ENCODE results near the gene PBXIP1.

DNA sequence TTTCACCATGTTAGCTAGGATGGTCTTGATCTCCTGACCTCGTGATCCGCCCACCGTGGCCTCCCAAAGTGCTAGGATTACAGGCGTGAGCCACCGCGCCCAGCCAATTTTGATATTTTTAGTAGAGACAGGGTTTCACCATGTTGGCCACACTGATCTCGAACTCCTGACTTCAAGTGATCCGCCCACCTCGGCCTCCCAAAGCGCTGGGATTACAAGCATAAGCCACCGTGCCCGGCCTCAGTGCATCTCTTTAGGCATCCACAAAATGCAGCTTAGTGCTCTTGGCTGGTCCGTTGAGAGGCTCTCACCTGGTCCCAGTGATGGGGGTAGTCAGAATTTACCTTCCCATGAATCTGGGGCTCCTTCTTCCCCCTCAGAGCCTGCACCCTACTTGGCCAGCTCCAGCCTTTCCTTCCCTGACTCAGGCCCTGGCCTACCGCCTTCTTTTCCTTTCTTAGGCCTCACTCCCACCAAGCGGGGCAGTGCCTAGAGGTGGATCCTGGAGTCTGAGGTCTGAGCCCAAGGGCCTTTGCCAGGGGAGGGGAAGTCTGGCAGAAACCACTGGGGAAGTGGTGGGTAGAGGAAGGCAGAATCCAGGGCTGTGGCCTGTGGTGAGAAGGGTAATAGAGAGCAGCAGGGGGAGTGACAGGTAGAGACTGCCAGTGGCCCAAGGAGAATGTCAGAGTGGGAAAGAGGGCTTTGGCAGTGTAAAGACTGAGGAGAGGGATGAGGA lies 41.2 kb upstream of the PBXIP1 start:
- TF ChIP-seq, protein P1, sequence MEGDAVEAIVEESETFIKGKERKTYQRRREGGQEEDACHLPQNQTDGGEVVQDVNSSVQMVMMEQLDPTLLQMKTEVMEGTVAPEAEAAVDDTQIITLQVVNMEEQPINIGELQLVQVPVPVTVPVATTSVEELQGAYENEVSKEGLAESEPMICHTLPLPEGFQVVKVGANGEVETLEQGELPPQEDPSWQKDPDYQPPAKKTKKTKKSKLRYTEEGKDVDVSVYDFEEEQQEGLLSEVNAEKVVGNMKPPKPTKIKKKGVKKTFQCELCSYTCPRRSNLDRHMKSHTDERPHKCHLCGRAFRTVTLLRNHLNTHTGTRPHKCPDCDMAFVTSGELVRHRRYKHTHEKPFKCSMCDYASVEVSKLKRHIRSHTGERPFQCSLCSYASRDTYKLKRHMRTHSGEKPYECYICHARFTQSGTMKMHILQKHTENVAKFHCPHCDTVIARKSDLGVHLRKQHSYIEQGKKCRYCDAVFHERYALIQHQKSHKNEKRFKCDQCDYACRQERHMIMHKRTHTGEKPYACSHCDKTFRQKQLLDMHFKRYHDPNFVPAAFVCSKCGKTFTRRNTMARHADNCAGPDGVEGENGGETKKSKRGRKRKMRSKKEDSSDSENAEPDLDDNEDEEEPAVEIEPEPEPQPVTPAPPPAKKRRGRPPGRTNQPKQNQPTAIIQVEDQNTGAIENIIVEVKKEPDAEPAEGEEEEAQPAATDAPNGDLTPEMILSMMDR (IDR thresholded peaks at IDR 0.05; ENCODE audit: low read depth, low read length), result no peak
- TF ChIP-seq EZH2phosphoT487 (IDR thresholded peaks at IDR 0.05; ENCODE audit: low read depth), result no peak

Data from OCI-LY3 (cell line).